Astrocyte (in vitro differentiated cells and primary cell): ENCODE data around the gene AIPL1.

ENCODE experiments used
- EZH2 ChIP-seq: IDR thresholded peaks from 2 replicates; pipeline ENCODE4 v1.6.1; 2012; ENCODE audit warnings: mild to moderate bottlenecking, low read length, inconsistent platforms; ENCODE audit not compliant: insufficient read depth
- TF ChIP-seq, protein P1 (sequence below): IDR thresholded peaks from 2 replicates; pipeline ENCODE4 v1.5.1; 2011; ENCODE audit warnings: low read depth, mild to moderate bottlenecking, inconsistent platforms, low read length, moderate library complexity; ENCODE audit not compliant: insufficient read depth

DNA sequence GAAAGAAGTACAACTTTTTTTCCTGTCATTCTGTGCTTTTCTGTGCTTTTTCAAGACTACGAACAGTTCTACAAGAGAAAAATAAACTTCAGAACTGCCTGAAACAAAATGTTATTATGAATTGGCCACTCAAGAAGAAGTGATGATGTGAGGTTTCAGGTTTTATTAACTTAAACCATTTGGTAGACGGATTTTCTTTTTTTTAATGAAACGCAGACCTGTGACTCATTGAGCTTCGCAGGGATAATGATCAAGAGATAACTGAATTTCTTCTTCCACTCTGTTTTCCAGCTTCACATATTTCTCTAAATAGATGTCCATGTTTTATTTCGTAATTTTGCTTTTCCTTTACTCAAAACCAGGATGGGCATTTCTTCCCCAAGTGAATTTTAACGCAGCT lies 32.7 kb downstream of the AIPL1 start:
- TF ChIP-seq, protein P1, sequence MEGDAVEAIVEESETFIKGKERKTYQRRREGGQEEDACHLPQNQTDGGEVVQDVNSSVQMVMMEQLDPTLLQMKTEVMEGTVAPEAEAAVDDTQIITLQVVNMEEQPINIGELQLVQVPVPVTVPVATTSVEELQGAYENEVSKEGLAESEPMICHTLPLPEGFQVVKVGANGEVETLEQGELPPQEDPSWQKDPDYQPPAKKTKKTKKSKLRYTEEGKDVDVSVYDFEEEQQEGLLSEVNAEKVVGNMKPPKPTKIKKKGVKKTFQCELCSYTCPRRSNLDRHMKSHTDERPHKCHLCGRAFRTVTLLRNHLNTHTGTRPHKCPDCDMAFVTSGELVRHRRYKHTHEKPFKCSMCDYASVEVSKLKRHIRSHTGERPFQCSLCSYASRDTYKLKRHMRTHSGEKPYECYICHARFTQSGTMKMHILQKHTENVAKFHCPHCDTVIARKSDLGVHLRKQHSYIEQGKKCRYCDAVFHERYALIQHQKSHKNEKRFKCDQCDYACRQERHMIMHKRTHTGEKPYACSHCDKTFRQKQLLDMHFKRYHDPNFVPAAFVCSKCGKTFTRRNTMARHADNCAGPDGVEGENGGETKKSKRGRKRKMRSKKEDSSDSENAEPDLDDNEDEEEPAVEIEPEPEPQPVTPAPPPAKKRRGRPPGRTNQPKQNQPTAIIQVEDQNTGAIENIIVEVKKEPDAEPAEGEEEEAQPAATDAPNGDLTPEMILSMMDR: no peak
- TF ChIP-seq EZH2: no peak
